SU-DHL-6 (cell line): ENCODE data around the gene RITA1.

ENCODE experiments used
- H2AFZ ChIP-seq: fragments of 200-600 bp; sonication (generic); 2 replicates; pipeline ENCODE4 v1.6.1; 2014; ENCODE audit warnings: low read depth, mild to moderate bottlenecking, moderate library complexity, mixed read lengths, antibody characterized with exemption, low read length; ENCODE audit not compliant: severe bottlenecking
- H3F3A ChIP-seq: fragments of 200-600 bp; shearing (Covaris generic); 2 replicates; pipeline ENCODE4 v1.6.0; 2016; ENCODE audit warnings: antibody characterized with exemption, mild to moderate bottlenecking; ENCODE audit not compliant: insufficient read depth
- H3K27ac ChIP-seq: fragments of 200-600 bp; sonication (generic); 2 replicates; pipeline ENCODE4 v1.5.1; 2016; ENCODE audit warnings: low read depth, mild to moderate bottlenecking, low read length, moderate library complexity, mixed read lengths
- H3K27me3 ChIP-seq: fragments of 200-600 bp; sonication (generic), shearing (Covaris generic); 2 replicates; pipeline ENCODE4 v1.6.0; 2014; ENCODE audit warnings: mild to moderate bottlenecking, low read length
- H3K36me3 ChIP-seq: fragments of 200-600 bp; sonication (generic); 2 replicates; pipeline ENCODE4 v1.6.1; 2014; ENCODE audit warnings: mild to moderate bottlenecking, low read length, mixed read lengths
- H3K4me2 ChIP-seq: fragments of 300-600, 200-600 bp; shearing (Covaris generic), sonication (generic); 2 replicates; pipeline ENCODE4 v1.6.0; 2014; ENCODE audit warnings: low read length, low read depth, mild to moderate bottlenecking; ENCODE audit not compliant: poor library complexity, severe bottlenecking
- H3K4me3 ChIP-seq: fragments of 200-600 bp; sonication (generic); 2 replicates; pipeline ENCODE4 v1.5.1; 2014; ENCODE audit warnings: antibody characterized with exemption, low read length, mild to moderate bottlenecking, mixed read lengths; ENCODE audit not compliant: insufficient read depth, poor library complexity, severe bottlenecking
- H3K79me2 ChIP-seq: fragments of 200-600 bp; sonication (generic); 2 replicates; pipeline ENCODE4 v1.6.1; 2014; ENCODE audit warnings: mild to moderate bottlenecking, low read length, moderate library complexity; ENCODE audit not compliant: insufficient read depth
- H3K9ac ChIP-seq: fragments of 200-600 bp; sonication (generic); 2 replicates; pipeline ENCODE4 v1.7.0; 2014; ENCODE audit warnings: mild to moderate bottlenecking, low read length
- H3K9me2 ChIP-seq: fragments of 200-600 bp; sonication (generic); replicated peaks from 2 replicates; pipeline ENCODE4 v1.6.1; 2014; ENCODE audit warnings: low read length; ENCODE audit not compliant: insufficient read depth
- H3K9me3 ChIP-seq: fragments of 200-600 bp; sonication (generic); 2 replicates; pipeline ENCODE4 v1.6.1; 2014; ENCODE audit warnings: low read length, mixed read lengths; ENCODE audit not compliant: insufficient read depth
- H4K20me1 ChIP-seq: fragments of 200-600 bp; sonication (generic); 2 replicates; pipeline ENCODE4 v1.6.1; 2014; ENCODE audit warnings: low read depth, mild to moderate bottlenecking, antibody characterized with exemption, low read length, moderate library complexity, mixed read lengths
- CTCF ChIP-seq: fragments of 200-600 bp; sonication (generic); IDR thresholded peaks from one replicate; pipeline ENCODE4 v1.5.1; 2017; ENCODE audit warnings: antibody characterized with exemption, mild to moderate bottlenecking, low read length, moderate library complexity; ENCODE audit not compliant: insufficient read depth, poor library complexity, severe bottlenecking
- EZH2phosphoT487 ChIP-seq: fragments of 200-600 bp; sonication (generic), shearing (Covaris generic); conservative IDR thresholded peaks from 2 replicates; pipeline ENCODE4 v1.6.1; 2018; ENCODE audit warnings: mild to moderate bottlenecking, antibody characterized with exemption, low read length, moderate library complexity, mixed read lengths

The RITA1 gene

GRCh38 chr12:113197518-113198077 lies 12.1 kb downstream of the RITA1 start:
- Histone ChIP-seq H3F3A (peaks cover 8% of the 10 kb centered on the region; the same call in 1 of the 2 replicates), H3K4me3 (no peak overlapping the region), H3K9me3 (no peaks in the 10 kb centered on the region), H3K4me2 (no peak overlapping the region), H3K79me2 (no peaks in the 10 kb centered on the region), H3K36me3 (no peaks in the 10 kb centered on the region), H3K9me2 (no peaks in the 10 kb centered on the region), H3K9ac (no peak overlapping the region; the same call in 1 of the 2 replicates), H4K20me1 (no peaks in the 10 kb centered on the region), H3K27ac (peak overlapping the region; percentile 22; the same call in 1 of the 2 replicates), H2AFZ (no peak overlapping the region), H3K27me3 (no peaks in the 10 kb centered on the region)
- no peak for TF ChIP-seq CTCF
- TF ChIP-seq EZH2phosphoT487, result no peak

DNA sequence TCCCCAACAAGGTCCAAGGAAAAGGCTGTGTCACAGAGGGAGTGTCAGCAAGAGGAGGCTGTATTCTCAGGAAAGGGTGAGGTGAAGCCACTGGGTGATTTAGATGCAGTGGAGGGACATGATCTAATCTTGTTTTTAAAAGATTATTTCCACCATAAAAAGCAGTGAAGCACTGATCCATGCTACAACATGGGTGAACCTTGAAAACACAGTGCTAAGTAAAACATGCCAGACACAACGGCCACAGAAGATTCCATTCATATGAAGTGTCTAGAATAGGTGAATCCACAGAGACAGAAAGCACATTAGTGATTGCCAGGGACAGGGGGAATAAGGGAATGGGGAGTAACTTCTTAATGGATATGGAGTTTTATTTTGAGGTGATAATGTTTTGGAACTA lies 12.8 kb downstream of the RITA1 start:
- Histone ChIP-seq H3K4me3 (no peak overlapping the region), H3K27ac (peak overlapping the region; percentile 52), H3K9me3 (no peaks in the 10 kb centered on the region), H3K79me2 (no peaks in the 10 kb centered on the region), H2AFZ (no peak overlapping the region), H4K20me1 (no peaks in the 10 kb centered on the region), H3K9ac (no peak overlapping the region), H3K4me2 (no peak overlapping the region), H3K36me3 (no peaks in the 10 kb centered on the region), H3K9me2 (no peaks in the 10 kb centered on the region), H3F3A (peaks cover 8% of the 10 kb centered on the region; the same call in 1 of the 2 replicates), H3K27me3 (no peaks in the 10 kb centered on the region)
- TF ChIP-seq EZH2phosphoT487 (no peak), CTCF (no peak)

DNA sequence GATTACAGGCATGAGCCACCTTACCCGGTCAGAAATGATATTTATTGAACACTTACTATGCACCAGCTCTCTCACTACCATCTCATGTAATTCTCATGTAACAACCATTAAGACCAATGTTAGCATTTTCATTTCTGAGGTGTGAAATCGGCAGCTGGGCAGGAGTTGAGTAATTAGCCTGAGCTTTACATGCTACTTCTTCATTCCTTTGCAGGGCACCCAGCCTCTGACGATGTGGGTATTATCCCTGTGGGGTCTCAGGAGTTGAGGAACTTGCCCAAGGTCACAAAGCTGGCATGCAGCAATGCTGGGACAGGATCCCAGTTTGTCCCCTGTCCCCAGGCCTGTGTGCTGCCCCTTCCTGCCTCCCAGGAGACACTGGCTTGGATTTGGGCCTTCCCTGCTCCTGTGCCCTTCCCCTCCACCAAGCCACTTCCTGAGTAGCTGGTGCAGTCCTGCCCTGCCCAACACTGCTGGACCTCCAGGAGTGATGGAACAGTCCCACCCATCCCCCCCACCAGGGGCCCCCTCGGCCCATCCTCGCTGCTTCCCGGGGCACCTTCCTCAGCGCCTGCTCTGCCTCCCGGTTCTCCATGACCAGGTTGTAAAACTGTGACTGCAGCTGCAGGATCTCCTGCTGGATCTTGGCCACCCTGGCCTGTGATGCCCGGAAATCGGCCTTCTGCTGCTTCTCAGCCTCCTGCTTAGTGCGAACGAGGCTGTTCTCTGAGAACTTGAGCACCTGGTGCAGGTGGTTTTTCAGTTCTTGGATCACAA lies 14.7 kb downstream of the RITA1 start:
- Histone ChIP-seq H2AFZ (no peak overlapping the region), H4K20me1 (no peaks in the 10 kb centered on the region), H3K9ac (no peak overlapping the region), H3K4me2 (no peak overlapping the region), H3K9me2 (no peaks in the 10 kb centered on the region), H3K27ac (no peak overlapping the region), H3F3A (peaks cover 19% of the 10 kb centered on the region), H3K79me2 (no peaks in the 10 kb centered on the region), H3K36me3 (no peaks in the 10 kb centered on the region), H3K4me3 (no peak overlapping the region), H3K27me3 (no peaks in the 10 kb centered on the region), H3K9me3 (no peaks in the 10 kb centered on the region)
- TF ChIP-seq CTCF, result no peak
- TF ChIP-seq EZH2phosphoT487, result no peak
